HG03025 (cell line): Measurements from ENCODE around the gene NAPSA.

Experiments
- ATAC-seq: cut with Tn5 transposase; IDR thresholded peaks from one replicate; pipeline ENCODE4 v1.9.1; 2021; ENCODE audit warnings: mild to moderate bottlenecking, moderate library complexity; ENCODE audit not compliant: unreplicated experiment, low FRiP score

Gene NAPSA

DNA sequence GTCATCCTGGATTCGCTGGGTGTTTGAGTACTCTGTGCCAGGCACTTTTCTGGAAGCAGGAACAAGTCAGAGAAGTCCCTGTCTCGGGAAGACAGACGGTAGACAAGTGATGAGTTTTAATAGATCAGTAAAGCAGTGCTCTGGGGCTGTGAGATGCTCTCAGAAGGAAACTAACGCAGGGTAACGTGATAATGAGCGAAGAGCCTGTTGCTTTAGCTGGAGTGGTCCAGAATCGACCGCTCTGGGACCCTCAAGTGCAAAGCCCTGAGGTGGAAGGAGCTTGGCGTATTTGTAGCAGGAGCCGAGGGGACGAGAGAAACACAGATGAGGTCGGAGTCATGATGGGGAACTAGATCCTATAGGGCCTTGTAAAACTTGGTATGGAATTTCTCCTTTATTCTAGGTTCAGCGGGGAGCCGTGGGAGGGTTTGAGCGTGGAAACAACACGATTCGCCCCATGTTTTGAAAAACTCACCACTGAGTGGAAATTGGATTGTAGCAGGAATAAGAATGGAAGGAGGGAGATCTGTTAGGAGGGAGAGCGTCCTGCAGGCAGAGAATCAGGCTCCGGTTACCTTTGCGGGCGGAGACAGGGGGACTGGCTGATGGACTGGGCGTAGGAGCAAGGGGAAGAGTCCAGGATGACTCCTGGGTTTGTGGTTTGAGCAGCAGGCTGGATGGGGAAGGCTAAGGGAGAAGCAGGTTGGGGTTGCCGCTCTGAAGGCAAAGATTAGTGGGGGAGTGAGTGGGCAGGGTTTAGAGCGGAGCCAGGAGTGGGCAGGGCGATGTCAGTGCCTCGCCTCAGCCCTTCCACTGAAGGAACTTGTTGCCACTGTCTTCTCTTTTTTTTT lies 19.5 kb upstream of the NAPSA start:
- no peak for ATAC-seq

DNA sequence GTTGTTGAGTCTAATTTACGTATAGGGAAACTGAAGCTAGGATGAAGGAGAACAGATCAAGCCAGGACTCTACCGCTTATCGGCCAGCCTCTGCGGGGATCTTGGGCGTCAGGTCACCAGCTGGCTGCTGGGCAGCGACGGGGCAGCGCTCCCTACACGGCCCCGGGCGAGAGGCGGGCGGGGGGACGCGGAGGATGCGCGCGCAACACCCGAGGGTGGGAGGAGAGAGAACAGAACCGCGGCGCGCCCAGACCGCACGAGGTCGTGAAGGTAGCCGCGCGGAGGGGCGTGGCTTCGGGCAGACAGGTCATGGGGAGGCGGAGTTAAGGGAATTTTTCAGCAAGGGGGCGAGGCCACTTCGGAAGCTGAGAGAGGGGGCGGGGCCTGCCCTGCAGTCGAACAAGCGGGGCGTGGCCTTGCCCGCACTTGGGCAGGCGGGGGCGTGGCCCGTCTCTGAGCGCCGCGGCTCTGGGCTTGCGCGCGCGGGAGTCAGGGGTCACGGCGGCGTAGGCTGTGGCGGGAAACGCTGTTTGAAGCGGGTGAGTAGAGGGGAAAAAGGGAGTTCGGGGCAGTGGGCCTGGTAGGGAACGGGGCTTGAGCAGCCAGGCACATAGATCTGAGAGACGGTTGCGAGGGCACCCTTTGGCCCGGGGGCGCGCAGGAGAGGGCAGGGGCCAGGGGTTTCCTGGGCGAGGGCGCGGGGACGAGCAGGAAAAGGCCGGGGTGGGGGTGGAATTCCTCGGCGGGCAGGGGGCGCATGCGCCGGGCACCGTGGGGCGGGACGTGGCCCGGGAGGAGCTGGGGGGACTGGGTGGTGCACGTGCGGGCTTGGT lies 18.6 kb upstream of the NAPSA start, which contains the start of gene POLD1:
Gene POLD1, plus strand, starts transcription at position 496 of the 833 bp plus-strand sequence. CDS start 14,505 bp downstream, outside the sequence.
- ATAC-seq, result peak; percentile 78

DNA sequence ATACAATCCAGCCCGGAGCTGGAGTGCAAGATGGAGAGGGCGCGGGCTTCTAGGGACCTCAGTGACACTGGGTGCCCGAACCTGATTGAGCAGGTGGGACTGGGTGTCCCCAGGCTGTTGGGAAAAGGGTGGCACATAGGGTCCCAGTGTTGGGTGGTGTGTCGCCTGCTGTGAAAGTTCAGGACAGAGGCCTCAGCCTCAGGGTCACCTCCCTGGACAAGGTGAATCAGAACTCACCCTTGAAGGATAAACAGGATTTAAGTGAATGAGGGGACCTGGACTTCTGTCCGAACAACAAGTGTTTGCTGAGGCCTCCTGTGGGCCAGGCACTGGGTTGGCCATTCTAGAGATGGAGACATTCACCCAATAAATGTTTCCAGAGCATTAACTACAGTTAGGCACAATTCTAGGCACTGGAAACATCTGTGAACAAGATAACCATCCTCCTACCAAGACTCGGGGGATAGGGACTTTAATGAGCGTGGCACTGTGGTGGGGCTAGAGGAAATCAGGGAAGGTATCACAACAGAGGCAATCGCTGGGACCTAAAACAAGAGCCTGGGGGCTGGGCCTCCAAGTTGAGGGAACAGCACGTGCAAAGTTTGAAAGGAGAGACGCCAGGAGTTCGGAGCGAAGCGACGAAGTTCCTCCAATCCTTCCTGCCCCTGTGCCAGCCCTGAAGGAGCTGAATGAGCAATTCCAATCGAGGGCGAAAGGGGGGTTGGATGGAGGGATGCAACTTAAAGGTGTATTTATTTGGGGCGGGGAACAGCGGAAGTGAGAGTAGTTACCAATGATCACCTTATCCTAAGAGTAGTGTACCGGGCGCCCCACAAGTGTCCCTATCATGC lies 17.8 kb upstream of the NAPSA start:
- ATAC-seq, result no peak

DNA sequence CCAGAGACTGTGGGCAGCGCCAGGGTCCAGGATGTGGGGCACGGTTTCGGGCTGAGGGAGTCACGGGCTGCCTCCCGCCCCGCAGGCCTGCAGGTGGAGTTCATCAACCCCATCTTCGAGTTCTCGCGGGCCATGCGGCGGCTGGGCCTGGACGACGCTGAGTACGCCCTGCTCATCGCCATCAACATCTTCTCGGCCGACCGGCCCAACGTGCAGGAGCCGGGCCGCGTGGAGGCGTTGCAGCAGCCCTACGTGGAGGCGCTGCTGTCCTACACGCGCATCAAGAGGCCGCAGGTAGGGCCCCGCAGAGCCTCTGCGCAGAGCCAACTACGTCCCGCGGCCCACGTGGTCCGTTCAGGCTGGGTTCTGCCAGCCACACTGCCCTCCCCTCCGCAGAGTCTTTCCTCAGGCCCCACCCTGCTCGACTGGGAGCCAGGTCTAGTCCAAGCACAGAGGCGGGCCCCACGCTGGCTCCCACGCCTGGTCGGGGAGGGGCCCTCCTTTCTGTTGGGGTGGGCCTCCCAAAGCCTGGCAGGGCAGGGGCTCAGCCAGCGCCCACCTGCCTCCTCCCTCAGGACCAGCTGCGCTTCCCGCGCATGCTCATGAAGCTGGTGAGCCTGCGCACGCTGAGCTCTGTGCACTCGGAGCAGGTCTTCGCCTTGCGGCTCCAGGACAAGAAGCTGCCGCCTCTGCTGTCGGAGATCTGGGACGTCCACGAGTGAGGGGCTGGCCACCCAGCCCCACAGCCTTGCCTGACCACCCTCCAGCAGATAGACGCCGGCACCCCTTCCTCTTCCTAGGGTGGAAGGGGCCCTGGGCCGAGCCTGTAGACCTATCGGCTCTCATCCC lies 16.7 kb upstream of the NAPSA start:
- ATAC-seq, result no peak

DNA sequence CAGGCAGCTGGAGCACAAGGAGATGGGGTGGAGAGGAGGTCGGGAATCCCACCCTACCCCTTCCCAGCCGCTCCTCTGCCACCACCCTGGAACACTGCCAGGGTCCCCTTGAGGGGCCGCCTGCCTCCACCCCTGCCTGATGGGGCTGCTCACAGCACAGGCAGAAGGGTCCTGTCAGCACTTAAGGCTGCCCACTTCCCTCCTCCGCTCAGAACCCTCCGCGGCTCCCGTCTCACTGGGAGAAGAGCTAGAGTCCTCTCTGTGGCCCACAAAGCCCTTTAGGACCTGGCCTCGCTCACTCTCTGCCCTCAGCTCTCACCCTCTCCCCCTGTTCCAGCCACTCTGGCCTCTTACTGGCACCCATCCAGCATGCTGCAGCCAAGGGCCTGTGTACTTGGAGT lies 15.3 kb upstream of the NAPSA start:
- no peak for ATAC-seq

DNA sequence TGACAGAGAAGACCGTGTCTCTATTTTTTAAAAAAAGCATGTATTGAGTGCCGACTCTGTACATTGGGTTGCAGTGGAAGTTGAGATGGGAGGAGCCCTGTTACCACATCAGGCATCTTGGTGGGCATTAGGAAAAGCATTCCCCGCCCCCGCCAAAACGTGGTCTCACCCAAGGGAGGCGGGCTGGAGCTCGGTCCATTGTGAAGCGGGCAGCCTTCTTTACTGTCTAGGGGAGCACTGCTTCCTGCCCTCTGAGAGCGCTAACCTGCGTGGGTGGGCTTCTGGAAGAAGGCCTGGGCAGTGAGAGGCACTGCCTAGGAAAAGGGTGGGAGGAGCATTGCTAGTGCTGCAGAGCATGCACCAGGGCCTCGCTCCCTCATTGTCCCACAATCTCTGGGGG lies 14.7 kb upstream of the NAPSA start:
- ATAC-seq, result no peak

DNA sequence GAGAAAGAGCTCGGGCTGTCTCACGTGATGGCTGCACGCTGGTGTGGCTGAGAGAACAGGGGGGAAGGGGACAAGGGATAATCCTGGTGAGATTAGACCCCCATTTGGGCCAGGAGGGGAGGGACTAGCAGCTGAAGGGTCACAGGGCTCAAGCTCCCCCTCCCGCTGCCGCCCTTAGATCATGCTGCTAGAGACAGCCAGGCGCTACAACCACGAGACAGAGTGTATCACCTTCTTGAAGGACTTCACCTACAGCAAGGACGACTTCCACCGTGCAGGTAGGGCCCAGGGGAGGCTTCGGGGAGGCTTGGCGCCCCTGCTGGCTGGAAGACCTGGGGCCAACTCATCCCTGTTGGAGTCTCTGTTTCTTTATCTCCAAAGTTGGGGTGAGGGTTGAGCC lies 14.2 kb upstream of the NAPSA start:
- no peak for ATAC-seq

DNA sequence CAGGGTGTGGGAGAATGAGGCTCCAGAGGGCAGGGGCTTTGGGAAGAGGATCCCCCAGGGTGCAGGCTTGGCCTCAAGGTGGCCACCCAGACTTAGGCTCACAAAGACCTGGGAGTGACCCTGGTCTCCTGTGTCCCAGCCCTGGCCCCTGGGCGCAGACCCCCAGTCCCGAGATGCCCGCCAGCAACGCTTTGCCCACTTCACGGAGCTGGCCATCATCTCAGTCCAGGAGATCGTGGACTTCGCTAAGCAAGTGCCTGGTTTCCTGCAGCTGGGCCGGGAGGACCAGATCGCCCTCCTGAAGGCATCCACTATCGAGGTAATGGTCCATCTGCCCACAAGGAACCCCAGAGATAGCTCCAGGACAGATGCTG lies 13.4 kb upstream of the NAPSA start:
- no peak for ATAC-seq

DNA sequence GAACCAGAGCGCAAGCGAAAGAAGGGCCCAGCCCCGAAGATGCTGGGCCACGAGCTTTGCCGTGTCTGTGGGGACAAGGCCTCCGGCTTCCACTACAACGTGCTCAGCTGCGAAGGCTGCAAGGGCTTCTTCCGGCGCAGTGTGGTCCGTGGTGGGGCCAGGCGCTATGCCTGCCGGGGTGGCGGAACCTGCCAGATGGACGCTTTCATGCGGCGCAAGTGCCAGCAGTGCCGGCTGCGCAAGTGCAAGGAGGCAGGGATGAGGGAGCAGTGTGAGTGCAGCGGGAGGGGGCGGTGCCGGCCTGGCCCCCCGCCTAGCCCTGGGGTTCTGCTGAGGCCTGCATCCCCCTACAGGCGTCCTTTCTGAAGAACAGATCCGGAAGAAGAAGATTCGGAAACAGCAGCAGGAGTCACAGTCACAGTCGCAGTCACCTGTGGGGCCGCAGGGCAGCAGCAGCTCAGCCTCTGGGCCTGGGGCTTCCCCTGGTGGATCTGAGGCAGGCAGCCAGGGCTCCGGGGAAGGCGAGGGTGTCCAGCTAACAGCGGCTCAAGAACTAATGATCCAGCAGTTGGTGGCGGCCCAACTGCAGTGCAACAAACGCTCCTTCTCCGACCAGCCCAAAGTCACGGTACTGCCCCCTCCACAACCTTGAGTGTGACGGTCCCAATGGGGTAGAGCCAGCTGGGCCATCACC lies 12.9 kb upstream of the NAPSA start:
- no peak for ATAC-seq

DNA sequence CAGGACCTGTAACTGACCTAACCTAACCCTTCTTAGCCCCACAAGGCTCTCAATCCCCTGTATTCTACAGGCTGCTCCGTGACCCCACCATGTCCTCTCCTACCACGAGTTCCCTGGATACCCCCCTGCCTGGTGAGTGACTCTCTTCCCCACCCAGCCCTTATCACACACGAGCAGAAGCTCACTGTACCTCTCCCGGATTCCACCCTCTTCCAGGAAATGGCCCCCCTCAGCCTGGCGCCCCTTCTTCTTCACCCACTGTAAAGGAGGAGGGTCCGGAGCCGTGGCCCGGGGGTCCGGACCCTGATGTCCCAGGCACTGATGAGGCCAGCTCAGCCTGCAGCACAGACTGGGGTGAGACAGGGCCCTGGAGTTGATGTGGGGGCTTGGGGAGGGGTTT lies 12.1 kb upstream of the NAPSA start:
- ATAC-seq, result no peak

DNA sequence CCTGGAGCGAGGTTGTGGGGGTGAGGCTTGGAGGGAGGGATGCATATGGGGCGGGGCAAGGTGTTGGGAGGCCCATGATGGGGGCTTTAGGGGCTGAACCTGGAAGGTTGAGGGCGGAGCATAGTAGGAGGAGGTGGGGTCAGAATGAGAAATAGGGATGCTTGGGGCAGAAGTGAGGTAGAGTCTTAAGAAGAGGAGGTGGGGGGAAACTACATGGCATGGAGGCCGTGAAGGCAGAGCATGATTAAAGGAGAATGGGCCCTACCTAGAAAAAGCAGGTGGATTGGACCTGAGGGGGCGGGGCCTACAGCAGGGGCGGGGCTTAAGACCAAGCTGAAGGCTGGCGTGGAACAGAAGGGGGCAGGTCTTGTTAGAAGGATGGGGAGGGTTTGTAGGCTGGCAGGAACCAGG lies 11.6 kb upstream of the NAPSA start:
- ATAC-seq, result no peak

DNA sequence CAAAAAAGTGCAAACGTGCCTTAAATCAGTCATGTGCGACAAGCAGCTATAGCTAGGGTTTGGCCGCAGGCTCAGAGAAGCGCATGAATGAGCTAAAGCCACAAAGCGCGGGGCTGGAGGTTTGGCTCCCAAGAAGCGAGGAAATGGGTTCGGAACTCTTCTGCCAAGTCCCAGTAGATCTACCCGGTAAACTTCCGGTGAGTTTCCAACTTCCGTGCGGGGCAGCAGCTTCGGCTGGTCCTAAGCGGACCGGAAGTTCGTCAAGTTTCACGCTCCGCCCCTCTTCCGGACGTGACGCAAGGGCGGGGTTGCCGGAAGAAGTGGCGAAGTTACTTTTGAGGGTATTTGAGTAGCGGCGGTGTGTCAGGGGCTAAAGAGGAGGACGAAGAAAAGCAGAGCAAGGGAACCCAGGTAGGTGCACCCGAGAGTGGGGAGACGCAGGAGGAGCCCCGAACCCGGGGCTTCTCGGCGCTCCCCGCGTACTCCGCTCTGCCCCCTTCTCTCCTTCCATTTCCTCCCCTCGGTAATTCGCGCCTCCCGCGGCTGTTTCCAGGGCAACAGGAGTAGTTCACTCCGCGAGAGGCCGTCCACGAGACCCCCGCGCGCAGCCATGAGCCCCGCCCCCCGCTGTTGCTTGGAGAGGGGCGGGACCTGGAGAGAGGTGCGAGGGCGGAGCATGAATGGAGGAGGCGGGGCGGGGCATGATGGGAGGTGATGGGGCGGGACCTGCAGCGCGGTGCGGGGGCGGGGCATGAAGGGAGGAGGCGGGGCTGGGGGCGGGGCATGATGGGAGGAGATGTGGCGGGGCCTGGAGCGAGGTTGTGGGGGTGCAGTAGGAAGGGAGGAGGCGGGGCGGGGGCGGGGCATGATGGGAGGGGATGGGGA lies 11.0 kb upstream of the NAPSA start, which contains the start of gene NR1H2:
Gene NR1H2, plus strand, starts transcription at position 292 of the 885 bp plus-strand sequence. CDS start 1,149 bp downstream, outside the sequence.
- peak; percentile 78 for ATAC-seq

DNA sequence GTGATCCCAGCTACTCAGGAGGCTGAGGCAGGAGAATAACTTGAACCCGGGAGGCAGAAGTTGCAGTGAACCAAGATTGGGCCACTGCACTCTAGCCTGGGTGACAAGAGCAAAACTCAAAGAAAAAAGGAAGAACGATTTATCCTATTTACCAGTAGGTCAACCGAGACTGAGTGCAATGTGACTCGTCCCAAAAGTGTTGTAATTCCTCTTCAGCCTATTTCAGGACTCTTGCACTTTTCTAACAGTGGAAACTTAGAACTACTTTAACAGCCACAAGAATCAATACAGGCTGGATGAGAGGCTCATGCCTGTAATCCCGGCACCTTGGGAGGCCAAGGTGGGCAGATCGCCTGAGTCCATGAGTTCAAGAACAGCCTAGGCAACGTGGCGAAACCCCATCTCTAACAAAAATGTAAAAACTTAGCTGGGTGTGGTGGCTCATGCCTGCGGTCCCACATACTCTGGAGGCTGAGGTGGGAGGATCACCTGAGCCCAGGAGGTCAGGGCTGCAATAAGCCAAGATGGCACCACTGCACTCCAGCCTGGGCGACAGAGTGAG lies 6.6 kb upstream of the NAPSA start:
- ATAC-seq, result no peak

DNA sequence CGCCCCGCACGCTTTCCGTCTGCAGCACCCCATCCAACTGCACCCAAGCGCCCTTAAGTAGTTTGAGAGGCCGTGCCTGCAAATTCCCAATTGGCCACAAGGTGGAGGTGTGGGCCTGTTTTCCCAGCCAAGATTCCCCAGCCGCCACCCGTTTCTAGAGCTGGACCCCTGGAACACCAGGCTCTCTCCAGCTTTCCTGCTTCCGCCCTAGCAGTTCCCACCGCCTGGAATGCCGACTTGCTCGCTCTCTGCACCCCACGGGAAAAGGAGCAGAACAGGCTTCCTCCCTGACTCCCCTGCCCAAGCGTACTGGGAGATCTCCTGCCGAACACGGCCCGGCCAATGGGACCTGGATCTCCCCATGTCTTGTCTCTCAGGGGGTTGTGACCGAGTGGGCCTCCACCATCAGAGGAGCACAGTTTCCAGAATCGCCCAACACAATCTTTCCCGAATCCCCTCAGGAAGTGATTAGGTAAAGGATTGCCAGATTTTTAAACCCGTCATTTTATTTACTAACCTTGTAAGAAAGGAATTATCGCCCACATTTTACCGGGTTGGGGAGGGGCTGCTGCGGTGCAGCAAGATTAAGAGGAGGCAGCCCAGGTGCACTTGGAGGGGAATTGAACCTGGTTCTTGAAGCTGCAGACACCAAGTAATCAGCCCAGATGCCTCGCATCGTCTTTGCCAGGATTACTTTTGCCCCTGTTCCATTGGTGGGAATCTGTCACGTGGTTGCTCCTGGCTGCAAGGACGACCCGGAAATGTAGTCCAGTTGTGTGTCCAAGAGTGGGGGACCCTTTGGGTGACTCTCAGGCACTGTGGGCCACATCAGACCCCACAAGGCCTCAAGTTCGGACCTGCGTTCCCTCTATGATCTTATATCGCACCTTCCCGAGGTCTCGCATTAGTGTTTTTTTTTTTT lies 3.5 kb upstream of the NAPSA start:
- no peak for ATAC-seq

DNA sequence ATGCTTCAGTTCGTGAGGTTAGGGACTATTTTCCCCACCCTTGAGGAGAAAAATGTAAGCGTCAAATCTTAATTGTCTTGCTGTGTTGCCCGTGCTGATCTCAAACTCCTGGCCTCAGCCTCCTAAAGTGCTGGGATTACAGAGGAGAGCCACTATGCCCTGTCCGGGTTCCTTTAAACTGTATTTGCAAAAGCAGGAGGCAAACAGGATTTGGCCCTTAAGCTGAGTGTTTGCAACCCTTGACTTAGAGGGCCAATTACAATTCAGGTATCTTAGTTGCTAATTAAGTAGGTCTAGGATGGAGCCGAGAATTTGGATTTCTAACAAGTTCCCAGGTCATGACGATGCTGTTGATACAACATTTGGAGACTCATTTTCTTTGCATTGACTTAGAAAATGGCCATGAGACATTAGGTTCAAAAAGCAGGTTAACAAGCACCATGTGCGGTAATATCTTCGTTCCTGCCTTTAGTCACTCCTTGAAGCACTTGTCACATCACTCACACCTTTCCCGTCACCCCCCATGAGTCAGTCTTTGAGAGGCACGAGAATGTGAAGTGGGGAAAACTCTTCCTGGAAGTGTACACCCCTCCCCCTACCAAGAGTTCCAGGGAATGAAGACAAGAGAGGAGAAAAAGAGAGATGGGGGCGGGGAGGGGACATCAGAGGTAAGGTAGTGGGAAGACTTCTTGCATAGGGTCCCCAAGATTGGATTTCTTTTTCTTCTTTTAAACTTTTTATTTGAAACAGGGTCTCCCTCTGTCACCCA lies 2.6 kb downstream of the NAPSA start:
- ATAC-seq, result no peak

DNA sequence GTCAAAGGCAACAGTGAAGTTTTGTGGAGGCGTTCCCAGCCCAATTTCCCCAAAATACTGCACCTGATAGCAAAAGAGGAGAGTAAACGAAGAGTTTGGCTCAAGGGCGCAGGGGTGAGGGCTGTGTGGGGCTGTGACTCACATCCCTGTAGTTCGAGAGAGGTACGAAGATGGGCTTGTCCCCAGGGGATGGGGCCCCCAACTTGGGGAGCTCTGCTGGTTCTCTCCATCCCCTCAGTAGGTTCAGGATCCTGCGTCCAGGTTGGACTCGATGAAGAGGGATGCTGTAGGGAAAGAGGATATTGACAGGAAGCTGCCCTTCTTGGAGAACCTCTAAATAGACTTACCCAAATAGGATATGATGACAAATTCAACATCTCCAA lies 3.4 kb downstream of the NAPSA start:
- no peak for ATAC-seq
